Pulmonary artery endothelial cell (primary cell): ENCODE measurements around the gene IRGM. TPM values are rescaled to one million over a fixed set of nuclear protein-coding genes. Genes with fewer than 3 reads are reported as not detected.
A peak's percentile ranks its signal among the peaks of the same experiment; 100 is the strongest.
"Not testable (repeated sequence)": the region's sequence is repeated elsewhere in the genome, so short reads cannot be mapped to it uniquely, and the experiment has no call there.

Source experiments
- DNase-seq: peaks from one replicate; pipeline ENCODE4 v3.0.0-alpha.2; 2011; ENCODE audit warnings: low read depth, low spot score
- total RNA-seq: library from RNA; depleted of rRNA; stranded (reverse); fragments of >200 nt; gene quantifications from 2 replicates; pipeline ENCODE4 v1.2.3, GENCODE V29; 2014

IRGM gene, protein sequence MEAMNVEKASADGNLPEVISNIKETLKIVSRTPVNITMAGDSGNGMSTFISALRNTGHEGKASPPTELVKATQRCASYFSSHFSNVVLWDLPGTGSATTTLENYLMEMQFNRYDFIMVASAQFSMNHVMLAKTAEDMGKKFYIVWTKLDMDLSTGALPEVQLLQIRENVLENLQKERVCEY
- not detected in 2 replicates for total RNA-seq

DNA sequence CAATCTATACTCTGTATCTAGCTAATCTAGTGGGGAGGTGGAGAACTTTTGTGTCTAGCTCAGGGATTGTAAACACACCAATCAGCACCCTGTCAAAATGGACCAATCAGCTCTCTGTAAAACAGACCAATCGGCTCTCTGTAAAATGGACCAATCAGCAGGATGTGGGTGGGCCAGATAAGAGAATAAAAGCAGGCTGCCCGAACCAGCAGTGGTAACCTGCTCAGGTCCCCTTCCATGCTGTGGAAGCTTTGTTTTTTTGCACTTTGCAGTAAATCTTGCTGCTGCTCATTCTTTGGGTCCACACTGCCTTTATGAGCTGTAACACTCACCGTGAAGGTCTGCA, at the start of gene IRGM:
Gene IRGM (plus strand): TSS at position 214 of the 346 bp plus-strand sequence. CDS start 1,603 bp downstream, outside the sequence.
- not testable (repeated sequence) for DNase-seq

DNA sequence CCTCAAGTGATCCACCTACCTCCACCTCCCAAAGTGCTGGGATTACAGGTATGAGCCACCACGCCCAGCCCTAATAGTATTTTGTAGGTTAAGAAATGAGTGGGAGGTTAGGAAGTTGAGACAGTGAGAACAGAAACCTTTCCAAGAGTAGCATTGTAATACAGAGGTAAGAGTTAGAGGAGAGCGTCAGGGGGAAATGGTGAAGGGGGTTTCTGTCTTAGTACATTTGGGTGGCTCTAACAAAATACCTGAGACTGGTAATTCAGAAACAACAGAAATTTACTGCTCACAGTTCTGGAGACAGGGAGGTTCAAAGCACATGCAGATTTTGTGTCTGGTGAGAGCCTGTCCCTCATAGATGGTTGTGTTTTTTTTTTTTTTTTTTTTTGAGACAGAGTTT, 48.9 kb upstream of the IRGM start:
- DNase-seq = no peak

DNA sequence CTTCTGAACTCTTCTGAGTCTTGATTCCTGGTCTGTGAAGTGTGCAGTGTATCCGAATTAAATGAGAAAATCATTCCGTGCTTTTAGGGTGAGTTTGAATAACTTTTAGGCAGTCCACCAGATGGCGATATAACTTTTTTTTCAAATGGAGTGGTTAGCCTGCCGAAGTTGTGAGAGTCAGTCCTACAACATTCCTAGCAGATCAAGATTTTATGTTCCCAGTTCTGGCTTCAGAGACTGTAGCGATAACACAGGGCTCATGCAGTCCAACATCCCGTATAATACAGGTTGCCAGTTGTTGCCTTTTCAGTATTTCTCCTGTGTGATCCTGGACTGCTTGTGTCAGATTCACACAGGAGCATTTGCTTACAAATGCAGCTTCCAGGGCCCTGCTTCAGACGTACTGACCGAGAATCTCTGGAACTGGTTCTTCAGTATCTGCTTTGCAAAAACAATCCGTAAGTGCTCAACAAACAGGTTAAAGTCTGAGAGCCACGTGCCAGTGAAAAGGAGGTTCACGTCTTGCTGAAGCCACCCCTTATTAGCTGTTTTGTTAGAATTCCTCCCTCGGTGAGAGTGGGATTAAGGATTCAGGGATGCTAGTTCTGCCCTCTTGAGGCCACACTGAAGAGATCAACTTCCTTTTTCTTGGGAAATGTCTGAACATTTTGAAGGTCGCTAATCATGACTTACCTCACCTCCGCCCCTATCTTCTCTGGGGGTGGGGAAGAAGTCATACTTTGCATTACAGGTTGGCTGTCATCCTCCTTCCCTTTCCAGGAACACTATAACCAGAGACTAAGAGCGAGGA, 45.0 kb upstream of the IRGM start:
- DNase-seq = peak; percentile 35

DNA sequence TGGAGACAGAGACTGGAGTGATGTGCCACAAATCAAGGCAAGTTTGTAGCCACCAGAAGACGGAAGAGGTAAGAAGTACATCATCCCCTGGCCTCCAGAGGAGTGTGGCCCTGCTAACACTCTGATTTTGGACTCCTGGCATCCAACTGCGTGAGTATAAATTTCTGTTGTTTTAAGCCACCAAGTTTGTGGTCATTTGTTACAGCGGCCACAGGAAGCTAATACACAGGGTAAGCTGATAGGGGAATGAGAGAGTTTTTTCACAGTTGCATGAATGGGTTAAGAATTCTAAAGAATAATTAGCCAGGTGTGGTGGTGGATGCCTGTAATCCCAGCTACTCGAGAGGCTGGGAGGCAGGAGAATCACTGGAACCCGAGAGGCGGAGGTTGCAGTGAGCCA, 41.9 kb upstream of the IRGM start:
- DNase-seq = no peak

DNA sequence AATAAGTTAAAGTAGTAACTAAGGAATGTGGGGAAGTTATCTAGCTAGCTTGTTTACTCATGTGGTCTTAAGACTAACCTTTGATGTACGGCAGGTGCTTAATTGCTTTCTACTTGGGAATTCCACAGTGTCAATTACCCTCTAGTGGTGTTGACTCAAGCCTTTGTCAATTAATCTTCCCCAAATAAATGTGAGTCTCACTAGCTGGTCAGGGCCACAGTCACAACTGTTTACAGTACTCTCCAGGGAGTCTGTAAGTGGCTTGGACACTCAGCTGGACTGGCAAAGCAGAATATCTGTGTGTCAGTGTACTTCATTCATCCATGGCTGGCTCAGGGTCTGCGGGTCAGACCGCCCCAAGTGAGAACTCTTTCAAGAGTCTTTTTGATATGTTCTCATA, 37.0 kb upstream of the IRGM start:
- DNase-seq = no peak

DNA sequence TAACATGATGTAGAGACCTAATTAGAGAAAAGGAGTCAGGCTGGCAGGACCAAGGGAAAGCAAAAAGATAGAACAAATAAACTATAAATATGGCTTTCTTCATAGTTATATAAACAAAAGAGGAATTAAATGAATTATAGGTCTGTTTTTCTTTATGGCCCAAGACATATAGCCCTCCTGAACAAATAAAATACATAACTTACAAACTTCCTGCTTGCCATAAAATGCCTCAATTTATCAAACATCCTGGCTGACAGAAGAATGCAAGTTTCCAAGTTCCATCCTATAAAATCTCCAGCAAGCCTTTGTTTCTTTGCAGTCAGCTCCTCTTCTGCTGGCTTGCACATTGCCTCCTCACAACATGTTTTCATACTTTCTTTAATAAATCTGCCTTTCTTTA, 31.3 kb upstream of the IRGM start:
- no peak for DNase-seq

DNA sequence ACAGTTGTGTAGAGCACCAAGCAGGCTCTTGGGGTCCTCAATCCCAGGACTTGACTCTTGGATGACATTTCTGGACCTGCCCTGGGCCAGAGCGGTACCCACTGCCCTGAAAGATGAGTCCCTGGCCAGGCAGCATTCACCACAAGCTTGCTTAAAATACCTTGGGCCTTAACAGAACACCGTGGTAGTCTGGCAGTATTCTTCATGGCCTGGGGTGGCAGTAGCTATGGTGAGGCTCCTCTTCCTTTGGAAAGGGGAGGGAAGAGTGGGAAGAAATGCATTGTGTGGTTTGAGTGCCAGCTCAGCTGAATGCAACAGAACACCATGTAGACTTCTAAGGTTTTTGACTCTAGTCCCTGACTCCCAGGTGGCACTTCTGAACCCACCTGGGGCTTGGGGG, 29.4 kb upstream of the IRGM start:
- DNase-seq = no peak

DNA sequence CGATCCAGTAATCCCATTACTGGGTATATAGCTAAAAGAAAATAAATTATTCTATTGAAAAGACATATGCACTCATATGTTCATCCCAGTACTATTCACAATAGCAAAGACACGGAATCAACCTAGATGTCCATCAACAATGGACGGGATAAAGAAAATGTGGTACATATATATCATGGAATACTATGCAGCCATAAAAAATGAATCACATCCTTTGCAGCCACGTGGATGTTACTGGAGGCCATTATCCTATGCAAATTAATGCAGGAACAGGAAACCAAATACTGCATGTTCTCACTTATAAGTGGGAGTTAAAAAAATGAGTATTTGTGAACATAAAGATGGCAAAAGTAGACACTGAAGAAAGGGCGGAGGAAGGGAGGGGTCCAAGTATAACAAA, 16.6 kb upstream of the IRGM start:
- no peak for DNase-seq

DNA sequence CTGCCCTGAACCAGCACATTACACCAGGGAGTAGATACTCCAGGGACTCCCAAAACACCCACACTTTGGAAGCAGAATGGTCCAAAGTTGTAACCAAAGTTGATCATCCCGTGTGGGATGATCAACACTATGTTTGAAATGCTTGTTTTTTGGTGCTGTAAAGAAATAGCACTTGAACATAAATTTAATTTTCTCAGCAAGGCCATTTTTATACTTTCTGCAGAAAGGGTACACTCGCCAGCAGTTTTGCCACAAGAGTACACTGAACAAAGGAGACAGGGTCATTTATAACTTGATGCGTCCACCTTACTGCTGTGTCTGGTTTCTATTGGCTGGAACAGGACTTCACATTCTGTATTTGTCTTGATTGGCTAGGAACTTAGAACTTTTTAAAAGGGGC, 14.5 kb upstream of the IRGM start:
- not testable (repeated sequence) for DNase-seq

DNA sequence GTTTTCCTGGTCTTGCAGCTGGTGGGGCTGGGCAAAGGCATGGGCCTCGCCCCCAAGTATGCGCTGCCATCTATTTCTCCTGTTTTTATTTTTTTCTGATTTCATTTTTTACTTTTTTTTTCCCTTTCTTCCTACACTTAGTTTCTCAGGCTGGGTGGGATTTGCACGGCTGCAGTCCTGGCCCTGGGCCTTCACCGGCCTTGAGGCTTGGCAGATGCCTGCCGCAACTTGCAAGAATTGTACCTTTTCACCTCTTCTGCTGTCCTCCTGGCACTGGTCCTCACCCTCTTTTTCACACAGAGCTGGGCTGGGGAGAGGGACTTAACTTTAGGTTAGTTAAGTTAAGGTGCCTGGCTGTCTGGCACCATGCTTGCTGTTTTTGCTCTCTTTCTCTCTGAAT, 10.3 kb upstream of the IRGM start:
- no peak for DNase-seq

DNA sequence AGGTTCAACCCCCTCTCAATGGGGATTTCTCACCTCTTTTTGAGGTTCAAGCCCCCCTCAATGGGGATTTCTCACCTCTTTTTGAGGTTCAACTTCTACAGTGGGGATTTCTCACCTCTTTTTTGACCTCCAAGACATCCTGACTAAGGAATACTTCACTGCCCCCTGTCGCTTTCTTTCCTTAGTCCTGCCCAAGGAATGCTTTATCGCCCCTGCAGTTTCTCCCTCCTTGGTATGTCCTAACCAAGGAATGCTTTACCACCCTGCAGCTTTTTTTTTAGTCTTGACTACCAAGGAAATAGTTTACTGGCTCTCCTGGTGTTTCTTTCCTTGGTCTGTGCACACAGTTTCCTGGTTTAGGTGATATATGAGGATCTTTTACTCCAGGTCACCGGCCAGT, 9.6 kb upstream of the IRGM start:
- no peak for DNase-seq

DNA sequence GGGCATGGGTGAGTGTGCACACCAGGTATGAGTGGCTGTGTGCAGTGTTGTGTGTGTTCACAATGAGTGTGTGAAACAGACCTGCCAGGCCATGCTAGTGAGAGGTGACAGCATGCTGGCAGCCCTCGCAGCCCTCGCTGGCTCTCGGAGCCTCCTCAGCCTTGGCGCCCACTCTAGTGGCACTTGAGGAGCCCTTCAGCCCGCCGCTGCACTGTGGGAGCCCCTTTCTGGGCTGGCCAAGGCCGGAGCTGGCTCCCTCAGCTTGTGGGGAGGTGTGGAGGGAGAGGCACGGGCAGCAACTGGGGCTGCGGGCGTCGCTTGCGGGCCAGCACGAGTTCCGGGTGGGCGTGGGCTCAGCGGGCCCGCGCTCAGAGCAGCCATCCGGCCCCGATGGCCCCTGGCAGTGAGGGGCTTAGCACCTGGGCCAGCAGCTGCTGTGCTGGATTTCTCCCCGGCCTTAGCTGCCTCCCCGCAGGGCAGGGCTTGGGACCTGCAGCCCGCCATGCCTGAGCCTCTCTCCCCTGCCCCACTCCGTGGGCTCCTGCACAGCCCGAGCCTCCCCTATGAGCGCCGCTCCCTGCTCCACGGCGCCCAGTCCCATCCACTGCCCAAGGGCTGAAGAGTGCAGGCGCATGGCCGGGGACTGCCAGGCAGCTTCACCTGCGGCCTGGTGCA, 999 bp upstream of the IRGM start:
- not testable (repeated sequence) for DNase-seq

DNA sequence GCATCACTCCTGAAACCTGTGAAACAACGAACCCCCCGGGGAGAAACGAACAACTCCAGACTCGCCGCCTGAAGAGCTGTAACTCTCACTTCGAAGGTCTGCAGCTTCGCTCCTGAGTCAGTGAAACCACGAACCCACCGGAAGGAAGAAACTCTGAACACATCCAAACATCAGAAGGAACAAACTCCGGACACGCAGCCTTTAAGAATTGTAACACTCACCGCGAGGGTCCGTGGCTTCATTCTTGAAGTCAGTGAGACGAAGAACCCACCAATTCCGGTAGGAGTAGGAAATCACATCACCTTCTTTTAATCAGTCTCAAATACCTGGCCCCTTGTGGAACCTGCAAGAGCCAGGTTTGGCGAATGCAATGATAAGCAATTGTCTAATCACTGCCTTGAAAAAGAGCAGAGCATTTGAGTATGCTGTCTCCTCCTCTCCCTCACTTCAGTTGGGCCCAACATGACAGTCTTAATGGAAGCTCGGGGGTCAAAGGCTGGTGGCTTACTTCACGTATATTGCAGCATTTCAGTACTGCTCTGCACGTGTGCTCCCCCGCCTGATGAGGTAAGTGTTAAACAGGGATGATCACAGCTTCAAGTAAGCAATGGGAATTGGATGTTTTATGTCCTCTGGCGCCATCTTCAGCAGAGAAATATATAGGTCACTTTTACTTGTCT, 473 bp downstream of the IRGM start:
- peak; percentile 49 for DNase-seq

DNA sequence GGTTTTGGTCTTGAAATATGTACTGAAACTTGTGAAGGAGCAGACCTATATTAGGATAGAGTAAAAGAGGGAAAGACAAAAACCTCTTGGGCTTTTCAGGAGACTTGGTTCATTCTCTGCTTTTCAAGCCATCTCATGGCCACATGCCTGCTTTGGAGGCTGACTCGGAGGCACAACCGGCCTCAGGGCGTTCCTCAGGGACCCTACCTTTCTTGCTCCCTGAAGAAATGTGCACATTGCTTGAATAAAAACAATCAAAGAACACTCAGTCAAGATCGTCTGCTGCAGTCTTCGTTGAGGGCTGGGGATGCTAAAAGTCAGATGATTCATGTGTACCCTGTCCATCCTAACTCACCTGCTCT, 994 bp downstream of the IRGM start:
- no peak for DNase-seq

DNA sequence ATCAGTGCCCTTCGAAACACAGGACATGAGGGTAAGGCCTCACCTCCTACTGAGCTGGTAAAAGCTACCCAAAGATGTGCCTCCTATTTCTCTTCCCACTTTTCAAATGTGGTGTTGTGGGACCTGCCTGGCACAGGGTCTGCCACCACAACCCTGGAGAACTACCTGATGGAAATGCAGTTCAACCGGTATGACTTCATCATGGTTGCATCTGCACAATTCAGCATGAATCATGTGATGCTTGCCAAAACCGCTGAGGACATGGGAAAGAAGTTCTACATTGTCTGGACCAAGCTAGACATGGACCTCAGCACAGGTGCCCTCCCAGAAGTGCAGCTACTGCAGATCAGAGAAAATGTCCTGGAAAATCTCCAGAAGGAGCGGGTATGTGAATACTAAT, 1.9 kb downstream of the IRGM start:
- DNase-seq = no peak

DNA sequence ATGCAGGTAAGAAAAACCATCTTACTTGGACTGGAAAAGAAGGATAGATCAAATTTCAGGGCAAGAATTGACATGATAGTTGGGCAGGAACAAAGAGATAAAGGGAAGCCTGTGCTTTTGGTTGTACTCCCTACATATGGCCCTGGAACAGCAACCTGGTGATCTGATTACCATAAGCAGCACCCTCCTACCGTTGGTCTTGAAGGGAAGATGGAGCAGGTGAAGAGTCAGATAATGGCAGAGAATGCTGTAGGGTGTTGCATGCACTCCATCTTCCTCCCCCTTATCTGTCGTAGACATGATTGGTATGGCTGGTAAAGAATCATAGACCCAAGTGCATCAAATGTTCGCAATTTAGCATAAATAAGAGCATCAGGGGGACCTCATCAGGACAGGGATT, 4.7 kb downstream of the IRGM start:
- no peak for DNase-seq

DNA sequence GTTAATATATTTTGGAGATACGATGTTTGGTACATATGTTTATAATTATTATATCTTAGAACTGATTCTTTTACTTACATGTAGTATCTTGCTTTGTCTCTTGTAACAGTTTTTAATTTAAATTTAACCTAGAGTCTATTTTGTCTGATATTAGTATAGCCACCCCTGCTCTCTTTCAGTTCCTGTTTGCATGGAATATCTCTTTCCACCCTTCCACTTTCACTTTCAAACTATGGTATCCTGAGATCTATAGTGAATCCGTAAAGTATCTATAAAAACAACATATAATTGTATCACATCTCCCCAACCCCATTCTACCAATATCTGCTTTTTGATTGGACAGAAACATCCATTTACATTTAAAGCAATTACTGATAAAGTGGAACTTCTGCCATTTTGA, 7.2 kb downstream of the IRGM start:
- DNase-seq = no peak

DNA sequence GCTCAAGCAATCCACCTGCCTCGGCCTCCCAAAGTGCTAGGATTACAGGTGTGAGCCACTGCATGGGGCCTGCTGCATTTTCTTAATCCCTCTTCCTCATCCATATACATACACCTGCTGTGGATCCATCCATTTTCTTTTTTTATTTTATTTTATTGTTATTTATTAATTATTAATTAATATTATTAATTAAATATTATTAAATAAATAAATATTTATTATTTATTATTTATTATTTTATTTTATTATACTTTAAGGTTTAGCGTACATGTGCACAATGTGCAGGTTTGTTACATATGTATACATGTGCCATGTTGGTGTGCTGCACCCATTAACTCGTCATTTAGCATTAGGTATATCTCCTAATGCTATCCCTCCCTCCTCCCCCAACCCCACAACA, 10.4 kb downstream of the IRGM start:
- not testable (repeated sequence) for DNase-seq

DNA sequence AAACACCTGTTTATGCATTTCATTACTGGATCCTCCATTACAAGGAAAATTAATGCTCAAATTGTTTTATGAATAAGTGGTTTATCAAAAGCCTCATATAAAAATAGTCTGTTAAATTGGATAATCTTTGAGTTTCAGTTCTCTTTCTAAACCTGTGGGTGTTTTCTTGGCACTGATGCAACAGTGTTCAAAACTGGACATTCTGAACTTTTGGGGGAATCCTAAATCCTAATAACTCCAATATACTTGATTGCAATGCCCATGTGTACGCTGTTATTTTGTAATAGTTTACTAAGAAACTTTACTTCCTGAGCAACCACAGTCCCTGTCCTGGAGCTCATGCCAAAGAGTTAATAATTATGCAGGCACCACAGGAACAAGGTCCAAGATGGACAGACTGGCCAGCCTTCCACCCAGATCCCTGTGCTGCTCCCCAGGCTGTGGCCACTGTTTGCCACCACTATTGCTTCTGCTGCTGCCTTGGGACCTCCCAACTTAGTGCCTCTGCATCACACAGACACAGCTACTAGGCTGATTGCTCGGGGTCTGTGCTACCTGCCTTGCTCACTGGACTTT, 14.0 kb downstream of the IRGM start:
- no peak for DNase-seq

DNA sequence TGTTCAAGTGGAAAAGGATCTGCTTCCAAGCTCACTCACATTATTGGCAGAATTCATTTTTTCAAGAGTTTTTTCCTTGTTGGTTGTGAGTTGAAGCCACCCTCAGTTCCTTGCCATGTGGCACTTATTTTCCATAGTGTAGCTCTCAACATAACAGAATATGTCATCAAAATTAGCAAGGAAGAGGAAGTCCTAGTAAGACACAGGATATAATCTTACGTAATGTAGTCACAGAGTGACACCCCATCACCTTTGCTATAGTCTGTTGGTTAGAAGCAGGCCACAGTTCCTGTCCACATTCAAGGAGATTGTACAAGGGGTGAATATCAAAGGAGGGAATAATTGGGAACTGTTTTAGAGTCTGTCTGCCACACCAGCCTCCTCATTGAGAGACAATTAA, 15.7 kb downstream of the IRGM start:
- no peak for DNase-seq

DNA sequence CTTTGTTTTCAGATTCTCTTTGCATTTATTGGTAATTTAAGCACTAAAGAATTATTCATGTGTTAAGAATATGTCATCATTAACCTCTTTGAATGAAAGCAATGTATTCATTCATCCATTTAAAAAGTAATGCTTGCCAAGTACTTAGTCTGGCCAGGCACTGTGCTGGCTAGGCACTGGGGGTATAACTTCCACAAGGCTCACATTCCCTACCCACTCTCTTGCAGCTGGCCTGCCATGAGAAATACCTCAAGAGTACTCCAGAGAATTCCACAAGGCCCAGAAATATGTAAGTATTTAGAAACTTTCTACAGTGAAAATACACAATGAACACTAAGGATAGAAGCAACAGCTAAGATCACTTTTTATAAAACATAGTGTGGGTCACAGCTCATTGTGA, 33.0 kb downstream of the IRGM start:
- DNase-seq = no peak
